Lung (tissue), 12 donors: ENCODE results near the gene ZNF618. TPM values are rescaled to one million over a fixed set of nuclear protein-coding genes. Genes with fewer than 3 reads are reported as not detected.

ENCODE experiments used
- ATAC-seq: fragments of 200-7000 bp; cut with Tn5 transposase; one replicate; pipeline ENCODE4 v1.9.1; 2020; ENCODE audit warnings: moderate number of reproducible peaks; ENCODE audit not compliant: insufficient read depth, low FRiP score
- DNase-seq, 3 donors: peaks; one replicate each; pipeline ENCODE4 v3.0.0-alpha.2; 2013 to 2017
- H3K27ac ChIP-seq, 2 donors: one replicate each; pipeline ENCODE4 v1.5.1; 2013; ENCODE audit warnings: mild to moderate bottlenecking in 2 of 2, moderate library complexity in 2 of 2, control low read depth in 1 of 2, inconsistent platforms in 1 of 2, low read depth in 1 of 2, low read length in 1 of 2
- H3K27me3 ChIP-seq, 3 donors: one replicate each; pipeline ENCODE4 v1.5.1; 2013; ENCODE audit warnings: low read length in 2 of 3; ENCODE audit not compliant: control insufficient read depth in 3 of 3, insufficient read depth in 3 of 3
- H3K36me3 ChIP-seq, 4 donors: one replicate each; pipeline ENCODE4 v1.5.1; 2013; ENCODE audit warnings: low read length in 4 of 4, mild to moderate bottlenecking in 1 of 4, moderate library complexity in 1 of 4; ENCODE audit not compliant: control insufficient read depth in 4 of 4, insufficient read depth in 4 of 4
- H3K4me1 ChIP-seq, 5 donors: one replicate each; pipeline ENCODE4 v1.5.1; 2013; ENCODE audit warnings: low read length in 5 of 5, mild to moderate bottlenecking in 2 of 5, moderate library complexity in 1 of 5; ENCODE audit not compliant: control insufficient read depth in 5 of 5, insufficient read depth in 5 of 5
- H3K4me3 ChIP-seq: one replicate; pipeline ENCODE4 v1.5.1; 2013; ENCODE audit warnings: mild to moderate bottlenecking, control low read depth, moderate library complexity
- H3K9ac ChIP-seq, 2 donors: one replicate each; pipeline ENCODE4 v1.5.1; 2013; ENCODE audit warnings: low read length in 2 of 2, control low read depth in 1 of 2; ENCODE audit not compliant: insufficient read depth in 1 of 2
- H3K9me3 ChIP-seq, 4 donors: one replicate each; pipeline ENCODE4 v1.5.1; 2013; ENCODE audit warnings: low read length in 3 of 4, mild to moderate bottlenecking in 1 of 4, moderate library complexity in 1 of 4; ENCODE audit not compliant: control insufficient read depth in 4 of 4, insufficient read depth in 3 of 4
- CTCF ChIP-seq: IDR thresholded peaks from 2 replicates; pipeline ENCODE4 v1.5.1; 2012; ENCODE audit warnings: mild to moderate bottlenecking; ENCODE audit errors: control extremely low read depth, extremely low read depth
- WGBS, 2 donors: extraction: QIAGEN DNeasy Blood & Tissue Kit; methylation state at CpG; one replicate each; pipeline ENCODE4 v1.1.7; 2013; 5-methylcytosine and 5-hydroxymethylcytosine counted together
- polyA plus RNA-seq, 2 donors: library from polyadenylated mRNA; stranded (reverse); fragments of 200-250 nt; gene quantifications; one replicate each; pipeline ENCODE4 v1.2.1, GENCODE V29; 2013
- total RNA-seq, 2 donors: library from RNA; depleted of rRNA in 1 of 2; stranded (reverse); fragments of >200 nt in 1 of 2; gene quantifications; one replicate each; pipeline ENCODE4 v1.2.1, GENCODE V29; 2014 to 2021
- donor health status: control.
- donor health status: control.
- donor health status: Bipolar disorder and iron deficiency.
- donor health status: healthy.
- donor health status: DM: yes; HTN: yes; CAD: no.

The ZNF618 gene
- total and polyA plus RNA-seq, 4 donors, result 1.6 to 16.3 (median 6.0) TPM

DNA sequence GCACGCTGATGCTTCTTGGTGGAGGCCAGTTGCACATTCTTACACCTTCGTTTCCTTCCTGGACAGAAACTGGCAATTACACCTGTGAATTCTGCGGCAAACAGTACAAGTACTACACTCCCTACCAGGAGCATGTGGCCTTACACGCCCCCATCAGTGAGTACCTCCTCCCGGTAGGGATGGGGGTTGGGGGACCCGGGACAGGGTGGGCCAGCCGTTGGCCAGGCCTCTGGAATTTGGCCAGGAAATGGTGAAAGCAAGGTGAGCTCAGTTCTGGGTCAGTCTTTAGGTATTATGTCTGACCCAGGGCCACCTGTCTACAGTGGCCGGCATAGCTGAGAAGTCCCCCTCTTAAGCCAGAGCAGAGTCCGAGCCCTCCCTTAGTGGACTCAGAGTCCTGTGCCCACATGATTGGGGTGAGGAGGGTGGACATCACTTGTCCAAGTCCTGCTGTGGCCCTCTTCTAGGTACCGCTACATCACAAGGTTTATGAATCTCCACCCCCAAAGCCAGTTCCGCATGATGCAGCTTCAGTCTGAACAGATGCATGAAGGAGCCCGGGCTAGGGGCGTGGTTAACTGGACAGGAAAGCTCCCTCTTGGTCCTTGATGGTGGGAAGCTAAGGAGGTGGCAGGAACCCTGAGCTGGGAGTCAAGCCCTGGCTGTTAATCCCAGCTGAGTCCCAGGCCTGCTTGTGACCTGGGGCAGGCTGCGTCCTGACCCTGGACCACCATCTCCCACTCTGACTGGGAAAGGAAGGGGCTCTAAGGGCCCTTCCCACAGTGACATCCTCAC is 140.7 kb downstream of the ZNF618 start:
- peaks cover 2 to 4% (median 2%) of the 10 kb centered on the region in 4 donors for H3K9me3 ChIP-seq
- ATAC-seq (no peak), DNase-seq (peak in 1 of 3 donors; percentile 8)
- no peaks in the 10 kb centered on the region for H3K27me3 ChIP-seq
- peaks cover 3 to 58% (median 29%) of the 10 kb centered on the region in 4 donors for H3K36me3 ChIP-seq
- no peak for TF ChIP-seq CTCF
- no peaks in the 10 kb centered on the region for H3K4me1 ChIP-seq
- H3K9ac ChIP-seq, result no peak overlapping the region
- H3K4me3 ChIP-seq, result no peak overlapping the region
- no peak overlapping the region for H3K27ac ChIP-seq
- WGBS, 2 donors, result 94 to 95% methylated on average over 14 of the region's 14 CpGs

DNA sequence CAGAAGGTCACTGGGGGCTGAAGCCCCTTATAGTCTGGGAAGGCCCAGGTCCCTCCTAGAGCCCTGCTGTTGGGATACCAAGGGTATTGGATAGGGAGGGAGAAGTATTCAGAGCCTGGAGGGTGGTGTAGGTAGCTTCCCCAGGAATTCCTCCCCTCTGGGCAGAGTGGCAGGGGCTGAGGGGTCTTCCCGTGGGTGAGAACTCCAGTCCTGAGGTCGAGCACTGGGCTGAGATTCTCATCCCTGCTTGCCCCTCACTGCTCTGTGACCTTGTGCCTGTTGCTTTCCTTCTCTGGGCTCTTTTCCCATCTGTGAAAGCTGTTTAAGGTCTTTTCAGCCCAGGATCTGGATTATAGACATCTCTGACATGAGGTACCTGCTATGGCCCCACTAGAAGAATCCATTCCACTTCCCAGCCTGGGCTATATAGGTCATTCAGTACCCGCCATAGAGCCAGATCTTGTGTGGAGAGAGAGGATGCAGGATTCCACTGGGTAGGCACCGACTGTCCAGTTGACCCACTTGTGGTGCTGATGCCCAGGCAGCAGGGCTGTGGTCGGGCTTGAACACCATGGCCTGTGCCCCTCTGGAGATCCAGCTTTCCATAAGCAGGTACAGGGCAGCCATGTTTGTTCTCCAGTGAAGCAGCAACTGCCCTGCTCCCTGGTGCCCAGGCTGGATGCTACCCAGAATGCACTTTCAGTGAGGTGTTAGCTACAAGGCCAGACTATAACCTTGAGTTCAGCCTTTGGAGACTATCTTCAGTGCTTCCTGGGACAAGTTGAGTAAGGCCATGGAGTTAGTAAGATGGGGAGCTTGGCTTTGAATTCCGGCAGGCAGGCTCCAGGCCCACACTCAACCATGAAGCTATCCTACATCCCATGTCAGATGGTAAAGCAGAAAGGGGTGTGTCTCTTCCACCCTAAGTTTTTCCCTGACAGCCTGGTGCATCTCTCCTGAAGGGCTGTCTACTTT is 141.9 kb downstream of the ZNF618 start:
- H3K4me1 ChIP-seq, result no peaks in the 10 kb centered on the region
- no peaks in the 10 kb centered on the region for H3K27me3 ChIP-seq
- H3K9ac ChIP-seq, result no peak overlapping the region
- no peak for TF ChIP-seq CTCF
- no peak for DNase-seq
- no peak overlapping the region for H3K27ac ChIP-seq
- 86 to 96% methylated on average over 6 of the region's 6 CpGs for WGBS, 2 donors
- H3K9me3 ChIP-seq, result peaks cover 2 to 6% (median 3%) of the 10 kb centered on the region in 4 donors
- H3K4me3 ChIP-seq, result no peak overlapping the region
- ATAC-seq, result no peak
- peaks cover 0 to 49% (median 29%) of the 10 kb centered on the region in 4 donors for H3K36me3 ChIP-seq

GRCh38 chr9:114021578-114021977 is 145.5 kb downstream of the ZNF618 start:
- no peak for ATAC-seq
- WGBS, 2 donors, result 36 to 75% methylated on average over 3 of the region's 3 CpGs
- DNase-seq, result no peak
- no peaks in the 10 kb centered on the region for H3K4me1 ChIP-seq
- no peaks in the 10 kb centered on the region for H3K27me3 ChIP-seq
- no peak overlapping the region for H3K9ac ChIP-seq
- peaks cover 3 to 11% (median 8%) of the 10 kb centered on the region in 4 donors for H3K9me3 ChIP-seq
- H3K36me3 ChIP-seq, result peaks cover 0 to 49% (median 32%) of the 10 kb centered on the region in 4 donors
- no peak overlapping the region for H3K27ac ChIP-seq
- no peak overlapping the region for H3K4me3 ChIP-seq
- no peak for TF ChIP-seq CTCF
